ENCODE results near the gene ZNF474.

DNA sequence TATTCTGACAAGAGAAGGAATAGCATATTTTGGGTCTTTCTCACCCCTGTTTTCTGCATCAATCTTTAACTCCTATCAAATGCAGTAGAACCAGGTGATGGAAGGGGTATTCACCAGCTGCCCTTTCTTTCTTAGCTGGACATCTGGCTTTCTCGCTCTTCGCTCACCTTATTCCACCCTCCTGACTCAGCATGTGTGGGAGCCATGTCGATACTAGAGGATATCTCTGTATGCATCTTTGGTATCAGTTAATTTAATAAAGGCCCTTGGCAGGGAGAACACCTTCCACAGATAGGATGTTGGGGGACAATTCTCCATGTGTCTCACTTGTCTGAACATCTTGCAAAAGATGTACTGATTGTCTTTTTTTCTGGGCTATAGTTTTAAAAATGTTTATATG is 71.5 kb downstream of the ZNF474 start:
- no peak for TF ChIP-seq POLR2AphosphoS5 (IDR thresholded peaks at IDR 0.05)
- TF ChIP-seq, protein P1, sequence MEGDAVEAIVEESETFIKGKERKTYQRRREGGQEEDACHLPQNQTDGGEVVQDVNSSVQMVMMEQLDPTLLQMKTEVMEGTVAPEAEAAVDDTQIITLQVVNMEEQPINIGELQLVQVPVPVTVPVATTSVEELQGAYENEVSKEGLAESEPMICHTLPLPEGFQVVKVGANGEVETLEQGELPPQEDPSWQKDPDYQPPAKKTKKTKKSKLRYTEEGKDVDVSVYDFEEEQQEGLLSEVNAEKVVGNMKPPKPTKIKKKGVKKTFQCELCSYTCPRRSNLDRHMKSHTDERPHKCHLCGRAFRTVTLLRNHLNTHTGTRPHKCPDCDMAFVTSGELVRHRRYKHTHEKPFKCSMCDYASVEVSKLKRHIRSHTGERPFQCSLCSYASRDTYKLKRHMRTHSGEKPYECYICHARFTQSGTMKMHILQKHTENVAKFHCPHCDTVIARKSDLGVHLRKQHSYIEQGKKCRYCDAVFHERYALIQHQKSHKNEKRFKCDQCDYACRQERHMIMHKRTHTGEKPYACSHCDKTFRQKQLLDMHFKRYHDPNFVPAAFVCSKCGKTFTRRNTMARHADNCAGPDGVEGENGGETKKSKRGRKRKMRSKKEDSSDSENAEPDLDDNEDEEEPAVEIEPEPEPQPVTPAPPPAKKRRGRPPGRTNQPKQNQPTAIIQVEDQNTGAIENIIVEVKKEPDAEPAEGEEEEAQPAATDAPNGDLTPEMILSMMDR (IDR thresholded peaks at IDR 0.05), result no peak
